SK-N-SH (cell line): ENCODE data around the gene OBSL1.

Experiments
- EP300 ChIP-seq, 2 experiments: IDR thresholded peaks; 2 replicates each; pipeline versions ENCODE4 v1.4.0 to v1.6.1; 2012; ENCODE audit warnings: borderline replicate concordance in 1 of 2, low read depth in 1 of 2, low read length in 1 of 2
- JUND ChIP-seq: IDR thresholded peaks from 2 replicates; pipeline ENCODE4 v1.4.0; 2012
- NRF1 ChIP-seq: IDR thresholded peaks from 2 replicates; pipeline ENCODE4 v1.6.1; 2012; ENCODE audit warnings: low read depth, mild to moderate bottlenecking, low read length
- POLR2AphosphoS5 ChIP-seq: IDR thresholded peaks from 2 replicates; pipeline ENCODE4 v1.6.1; 2012; ENCODE audit warnings: low read depth, low read length
- TEAD4 ChIP-seq: IDR thresholded peaks from 2 replicates; pipeline ENCODE4 v1.4.0; 2012; ENCODE audit warnings: mild to moderate bottlenecking, borderline replicate concordance; ENCODE audit not compliant: insufficient read depth
- TF ChIP-seq, protein P1 (sequence below): IDR thresholded peaks from 2 replicates; pipeline ENCODE4 v1.4.0; 2012; ENCODE audit warnings: low read depth
- TF ChIP-seq, protein P2 (sequence below): fragments of 200-600 bp; sonication (generic); IDR thresholded peaks from 2 replicates; pipeline ENCODE4 v1.6.1; 2017; ENCODE audit warnings: antibody characterized with exemption, mild to moderate bottlenecking, moderate library complexity

- TF ChIP-seq, protein P1, sequence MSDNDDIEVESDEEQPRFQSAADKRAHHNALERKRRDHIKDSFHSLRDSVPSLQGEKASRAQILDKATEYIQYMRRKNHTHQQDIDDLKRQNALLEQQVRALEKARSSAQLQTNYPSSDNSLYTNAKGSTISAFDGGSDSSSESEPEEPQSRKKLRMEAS: no peak
- TF ChIP-seq TEAD4 (no peak), POLR2AphosphoS5 (no peak), NRF1 (no peak), EP300 (IDR thresholded peaks at IDR 0.05; ENCODE audit: borderline replicate concordance in 1 of 2, low read depth in 1 of 2, low read length in 1 of 2) (no peak), JUND (no peak)
- TF ChIP-seq, protein P2, sequence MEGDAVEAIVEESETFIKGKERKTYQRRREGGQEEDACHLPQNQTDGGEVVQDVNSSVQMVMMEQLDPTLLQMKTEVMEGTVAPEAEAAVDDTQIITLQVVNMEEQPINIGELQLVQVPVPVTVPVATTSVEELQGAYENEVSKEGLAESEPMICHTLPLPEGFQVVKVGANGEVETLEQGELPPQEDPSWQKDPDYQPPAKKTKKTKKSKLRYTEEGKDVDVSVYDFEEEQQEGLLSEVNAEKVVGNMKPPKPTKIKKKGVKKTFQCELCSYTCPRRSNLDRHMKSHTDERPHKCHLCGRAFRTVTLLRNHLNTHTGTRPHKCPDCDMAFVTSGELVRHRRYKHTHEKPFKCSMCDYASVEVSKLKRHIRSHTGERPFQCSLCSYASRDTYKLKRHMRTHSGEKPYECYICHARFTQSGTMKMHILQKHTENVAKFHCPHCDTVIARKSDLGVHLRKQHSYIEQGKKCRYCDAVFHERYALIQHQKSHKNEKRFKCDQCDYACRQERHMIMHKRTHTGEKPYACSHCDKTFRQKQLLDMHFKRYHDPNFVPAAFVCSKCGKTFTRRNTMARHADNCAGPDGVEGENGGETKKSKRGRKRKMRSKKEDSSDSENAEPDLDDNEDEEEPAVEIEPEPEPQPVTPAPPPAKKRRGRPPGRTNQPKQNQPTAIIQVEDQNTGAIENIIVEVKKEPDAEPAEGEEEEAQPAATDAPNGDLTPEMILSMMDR: no peak
Measured at GRCh38 chr2:219533930-219534661, 37.2 kb downstream of the OBSL1 start.
